Measurements from ENCODE around the gene MX2. TPM values are rescaled to one million over a fixed set of nuclear protein-coding genes. Genes with fewer than 3 reads are reported as not detected.

MX2 gene
- total and polyA plus RNA-seq, 4 donors, result 0.69 to 4.7 (median 2.2) TPM

- Histone ChIP-seq H3K27ac (ENCODE audit: low read depth in 1 of 2, low read length in 2 of 2) (no peak overlapping the region), H3K9me3 (ENCODE audit: control insufficient read depth in 4 of 4, low read length in 3 of 4) (no peaks in the 10 kb centered on the region), H3K9ac (ENCODE audit: low read depth in 1 of 2, low read length in 2 of 2) (no peak overlapping the region), H3K4me3 (ENCODE audit: low read depth in 1 of 3, low read length in 3 of 3) (no peak overlapping the region), H3K27me3 (ENCODE audit: control insufficient read depth in 4 of 4, insufficient read depth in 4 of 4, low read length in 3 of 4) (peaks cover 0 to 2% (median 0%) of the 10 kb centered on the region in 4 donors), H3K36me3 (ENCODE audit: control insufficient read depth in 4 of 4, insufficient read depth in 3 of 4, low read depth in 1 of 4, low read length in 3 of 4) (peaks cover 0 to 5% (median 0%) of the 10 kb centered on the region in 4 donors), H3K4me1 (ENCODE audit: control insufficient read depth in 4 of 4, insufficient read depth in 4 of 4, low read length in 3 of 4) (no peaks in the 10 kb centered on the region)
- 95% methylated on average over 24 of the region's 24 CpGs for WGBS
- no peak for TF ChIP-seq MAX (IDR thresholded peaks at IDR 0.05)
- TF ChIP-seq CTCF (IDR thresholded peaks at IDR 0.05; ENCODE audit: low read depth, low read length, missing input control), result no peak
- TF ChIP-seq HNF4G (IDR thresholded peaks at IDR 0.05), result no peak
- TF ChIP-seq, protein P1, sequence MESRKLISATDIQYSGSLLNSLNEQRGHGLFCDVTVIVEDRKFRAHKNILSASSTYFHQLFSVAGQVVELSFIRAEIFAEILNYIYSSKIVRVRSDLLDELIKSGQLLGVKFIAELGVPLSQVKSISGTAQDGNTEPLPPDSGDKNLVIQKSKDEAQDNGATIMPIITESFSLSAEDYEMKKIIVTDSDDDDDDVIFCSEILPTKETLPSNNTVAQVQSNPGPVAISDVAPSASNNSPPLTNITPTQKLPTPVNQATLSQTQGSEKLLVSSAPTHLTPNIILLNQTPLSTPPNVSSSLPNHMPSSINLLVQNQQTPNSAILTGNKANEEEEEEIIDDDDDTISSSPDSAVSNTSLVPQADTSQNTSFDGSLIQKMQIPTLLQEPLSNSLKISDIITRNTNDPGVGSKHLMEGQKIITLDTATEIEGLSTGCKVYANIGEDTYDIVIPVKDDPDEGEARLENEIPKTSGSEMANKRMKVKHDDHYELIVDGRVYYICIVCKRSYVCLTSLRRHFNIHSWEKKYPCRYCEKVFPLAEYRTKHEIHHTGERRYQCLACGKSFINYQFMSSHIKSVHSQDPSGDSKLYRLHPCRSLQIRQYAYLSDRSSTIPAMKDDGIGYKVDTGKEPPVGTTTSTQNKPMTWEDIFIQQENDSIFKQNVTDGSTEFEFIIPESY (IDR thresholded peaks at IDR 0.05), result no peak
- TF ChIP-seq ATF3 (IDR thresholded peaks at IDR 0.05), result no peak
- no peak for TF ChIP-seq EGR1 (IDR thresholded peaks at IDR 0.05; ENCODE audit: low read depth in 2 of 2)
- TF ChIP-seq HNF4A (conservative IDR thresholded peaks at IDR 0.05), result no peak
- no peak for TF ChIP-seq NR2F2 (IDR thresholded peaks at IDR 0.05)
- no peak for TF ChIP-seq FOXA2 (IDR thresholded peaks at IDR 0.05)
- TF ChIP-seq YY1 (IDR thresholded peaks at IDR 0.05), result no peak
- TF ChIP-seq JUND (IDR thresholded peaks at IDR 0.05), result no peak
- TF ChIP-seq FOXA1 (IDR thresholded peaks at IDR 0.05), result no peak
- TF ChIP-seq RAD21 (IDR thresholded peaks at IDR 0.05), result no peak
- no peak for TF ChIP-seq SP1 (IDR thresholded peaks at IDR 0.05)
- no peak for TF ChIP-seq RXRA (IDR thresholded peaks at IDR 0.05)
- TF ChIP-seq TAF1 (conservative IDR thresholded peaks at IDR 0.05), result no peak
- no peak for DNase-seq (ENCODE audit: low spot score)
Observed at GRCh38 chr21:41407541-41408460, 46.0 kb downstream of the MX2 start.

DNA sequence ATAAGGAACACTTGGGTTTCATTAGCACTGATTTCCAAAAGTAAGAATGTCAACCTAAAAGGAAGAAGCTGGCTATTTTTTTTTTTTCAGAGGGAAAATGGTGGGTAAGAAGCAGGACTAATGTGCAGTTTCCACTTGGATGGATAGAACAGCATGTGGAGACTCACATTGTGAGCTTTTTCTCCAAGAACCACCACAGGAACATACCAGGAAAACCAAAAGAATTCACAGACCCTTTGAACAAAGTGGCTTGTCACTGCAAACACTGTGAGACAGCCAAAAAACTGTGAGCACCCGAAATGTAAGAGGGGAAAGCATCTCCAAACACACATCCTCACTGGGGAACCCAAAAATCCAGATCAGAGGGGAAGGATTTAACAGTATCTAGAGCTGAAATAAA, 48.5 kb downstream of the MX2 start:
- H3K9ac ChIP-seq (ENCODE audit: low read depth in 1 of 2, low read length in 2 of 2), result no peak overlapping the region
- no peaks in the 10 kb centered on the region for H3K9me3 ChIP-seq (ENCODE audit: control insufficient read depth in 4 of 4, low read length in 3 of 4)
- H3K4me1 ChIP-seq (ENCODE audit: control insufficient read depth in 4 of 4, insufficient read depth in 4 of 4, low read length in 3 of 4), result no peaks in the 10 kb centered on the region
- H3K27me3 ChIP-seq (ENCODE audit: control insufficient read depth in 4 of 4, insufficient read depth in 4 of 4, low read length in 3 of 4), result peaks cover 0 to 2% (median 0%) of the 10 kb centered on the region in 4 donors
- H3K4me3 ChIP-seq (ENCODE audit: low read depth in 1 of 3, low read length in 3 of 3), result no peak overlapping the region
- WGBS, result 78% methylated on average over 1 of the region's 1 CpG
- H3K27ac ChIP-seq (ENCODE audit: low read depth in 1 of 2, low read length in 2 of 2), result no peak overlapping the region
- DNase-seq (ENCODE audit: low spot score), result no peak
- H3K36me3 ChIP-seq (ENCODE audit: control insufficient read depth in 4 of 4, insufficient read depth in 3 of 4, low read depth in 1 of 4, low read length in 3 of 4), result peaks cover 0 to 5% (median 0%) of the 10 kb centered on the region in 4 donors
- no peak for TF ChIP-seq RAD21 (IDR thresholded peaks at IDR 0.05)
- TF ChIP-seq EGR1 (IDR thresholded peaks at IDR 0.05; ENCODE audit: low read depth in 2 of 2), result no peak
- TF ChIP-seq, protein P1 (IDR thresholded peaks at IDR 0.05), result no peak
- no peak for TF ChIP-seq YY1 (IDR thresholded peaks at IDR 0.05)
- TF ChIP-seq HNF4A (conservative IDR thresholded peaks at IDR 0.05), result no peak
- TF ChIP-seq CTCF (IDR thresholded peaks at IDR 0.05; ENCODE audit: low read depth, low read length, missing input control), result no peak
- no peak for TF ChIP-seq NR2F2 (IDR thresholded peaks at IDR 0.05)
- TF ChIP-seq JUND (IDR thresholded peaks at IDR 0.05), result no peak
- no peak for TF ChIP-seq RXRA (IDR thresholded peaks at IDR 0.05)
- no peak for TF ChIP-seq REST (IDR thresholded peaks at IDR 0.05)
- no peak for TF ChIP-seq FOXA1 (IDR thresholded peaks at IDR 0.05)
- TF ChIP-seq ATF3 (IDR thresholded peaks at IDR 0.05), result no peak
- no peak for TF ChIP-seq SP1 (IDR thresholded peaks at IDR 0.05)
